Loucy (cell line): ENCODE data around the gene HOXA7.

Experiments used
- H2AFZ ChIP-seq: fragments of 200-600 bp; sonication (generic); 2 replicates; pipeline ENCODE4 v1.6.0; 2016; ENCODE audit warnings: antibody characterized with exemption, mild to moderate bottlenecking, low read length, moderate library complexity
- H3F3A ChIP-seq: fragments of 200-600 bp; 2 replicates; pipeline ENCODE4 v1.6.0; 2016; ENCODE audit warnings: antibody characterized with exemption, low read depth, mild to moderate bottlenecking
- H3K27me3 ChIP-seq: fragments of 200-600 bp; sonication (generic); 2 replicates; pipeline ENCODE4 v1.6.1; 2014; ENCODE audit warnings: low read length, mild to moderate bottlenecking; ENCODE audit not compliant: insufficient read depth, poor library complexity, severe bottlenecking
- H3K36me3 ChIP-seq: fragments of 200-600 bp; sonication (generic); 2 replicates; pipeline ENCODE4 v1.6.1; 2016; ENCODE audit warnings: low read length; ENCODE audit not compliant: insufficient read depth
- H3K4me1 ChIP-seq: fragments of 200-600 bp; sonication (generic); 2 replicates; pipeline ENCODE4 v1.5.1; 2014; ENCODE audit warnings: low read length, mild to moderate bottlenecking; ENCODE audit not compliant: insufficient read depth, poor library complexity, severe bottlenecking
- H3K4me2 ChIP-seq: fragments of 200-600 bp; sonication (generic); 2 replicates; pipeline ENCODE4 v1.6.0; 2014; ENCODE audit warnings: antibody characterized with exemption, low read length, low read depth, mild to moderate bottlenecking; ENCODE audit not compliant: poor library complexity, severe bottlenecking
- H3K4me3 ChIP-seq: fragments of 200-600 bp; sonication (generic); 2 replicates; pipeline ENCODE4 v1.5.1; 2014; ENCODE audit warnings: low read length, mild to moderate bottlenecking, mixed read lengths; ENCODE audit not compliant: poor library complexity, severe bottlenecking
- H3K79me2 ChIP-seq: fragments of 200-600 bp; sonication (generic); 2 replicates; pipeline ENCODE4 v1.6.1; 2014; ENCODE audit warnings: low read length; ENCODE audit not compliant: insufficient read depth
- H3K9ac ChIP-seq: fragments of 200-600 bp; sonication (generic); 2 replicates; pipeline ENCODE4 v1.6.0; 2014; ENCODE audit warnings: mild to moderate bottlenecking, low read depth, low read length, moderate library complexity; ENCODE audit not compliant: poor library complexity, severe bottlenecking
- H3K9me2 ChIP-seq: fragments of 200-600 bp; sonication (generic); replicated peaks from 2 replicates; pipeline ENCODE4 v1.6.1; 2016; ENCODE audit warnings: low read depth, low read length, mixed read lengths
- H3K9me3 ChIP-seq: fragments of 200-600 bp; sonication (generic); 2 replicates; pipeline ENCODE4 v1.6.1; 2014; ENCODE audit warnings: mild to moderate bottlenecking, antibody characterized with exemption, low read length, low read depth; ENCODE audit not compliant: insufficient read depth
- H4K20me1 ChIP-seq: fragments of 200-600 bp; sonication (generic); 2 replicates; pipeline ENCODE4 v1.6.0; 2014; ENCODE audit warnings: antibody characterized with exemption, low read length, mild to moderate bottlenecking; ENCODE audit not compliant: insufficient read depth, poor library complexity, severe bottlenecking
- CTCF ChIP-seq: fragments of 200-600 bp; sonication (generic); conservative IDR thresholded peaks from 2 replicates; pipeline ENCODE4 v1.5.1; 2014; ENCODE audit warnings: mild to moderate bottlenecking, antibody characterized with exemption, low read length
- EZH2phosphoT487 ChIP-seq: fragments of 200-600 bp; IDR thresholded peaks from 2 replicates; pipeline ENCODE4 v1.6.1; 2018; ENCODE audit warnings: antibody characterized with exemption, mild to moderate bottlenecking, moderate library complexity, borderline replicate concordance

The HOXA7 gene

GRCh38 chr7:27199849-27200760 lies 43.6 kb upstream of the HOXA7 start, which contains the start of gene HOXA13:
TSS of gene HOXA13 (minus strand) at chr7:27200091. CDS start at chr7:27200077, 14 bp downstream.
- 0 out of 2 replicates have a peak, but pooled peaks cover 4% of the 10 kb centered on the region for H3F3A ChIP-seq
- H2AFZ ChIP-seq = peak within 1 kb of the TSS; percentile 63
- H3K36me3 ChIP-seq = no peaks in the 10 kb centered on the region; the same call in 1 of the 2 replicates
- no peaks in the 10 kb centered on the region for H3K27me3 ChIP-seq
- H3K9me2 ChIP-seq = no peaks in the 10 kb centered on the region
- H4K20me1 ChIP-seq = peaks cover 40% of the 10 kb centered on the region
- peak within 1 kb of the TSS; percentile 99 for H3K9ac ChIP-seq
- H3K9me3 ChIP-seq = no peaks in the 10 kb centered on the region
- peak within 1 kb of the TSS; percentile 98 for H3K4me2 ChIP-seq
- TF ChIP-seq CTCF = no peak
- no peak for TF ChIP-seq EZH2phosphoT487
- H3K4me3 ChIP-seq = peak within 1 kb of the TSS; percentile 92
- H3K79me2 ChIP-seq = peaks cover 75% of the 10 kb centered on the region
- peaks cover 32% of the 10 kb centered on the region for H3K4me1 ChIP-seq

- Histone ChIP-seq H3K27me3 (no peaks in the 10 kb centered on the region), H3K4me2 (peak overlapping the region; percentile 98), H3K36me3 (peaks cover 4% of the 10 kb centered on the region; the same call in 1 of the 2 replicates), H3K9ac (peak overlapping the region; percentile 99), H3K79me2 (peaks cover 85% of the 10 kb centered on the region), H3K4me1 (peaks cover 39% of the 10 kb centered on the region), H3F3A (0 out of 2 replicates have a peak, but pooled peaks cover 4% of the 10 kb centered on the region), H3K9me2 (no peaks in the 10 kb centered on the region), H2AFZ (no peak overlapping the region), H4K20me1 (peaks cover 48% of the 10 kb centered on the region), H3K9me3 (no peaks in the 10 kb centered on the region), H3K4me3 (peak overlapping the region; percentile 91)
- no peak for TF ChIP-seq EZH2phosphoT487
- TF ChIP-seq CTCF = no peak
These were observed 42.7 kb upstream of the HOXA7 start for GRCh38 chr7:27198871-27199801.

GRCh38 chr7:27198138-27198841 lies 41.8 kb upstream of the HOXA7 start:
- peak overlapping the region; percentile 99 for H3K9ac ChIP-seq
- H3K4me3 ChIP-seq = peak overlapping the region; percentile 91
- H3K27me3 ChIP-seq = peaks cover 6% of the 10 kb centered on the region
- H2AFZ ChIP-seq = no peak overlapping the region
- no peaks in the 10 kb centered on the region for H3K9me3 ChIP-seq
- peaks cover 9% of the 10 kb centered on the region for H3K36me3 ChIP-seq
- no peak for TF ChIP-seq CTCF
- no peak for TF ChIP-seq EZH2phosphoT487
- H3K79me2 ChIP-seq = peaks cover 94% of the 10 kb centered on the region
- H3F3A ChIP-seq = 0 out of 2 replicates have a peak, but pooled peaks cover 4% of the 10 kb centered on the region
- peaks cover 53% of the 10 kb centered on the region for H4K20me1 ChIP-seq
- peak overlapping the region; percentile 98 for H3K4me2 ChIP-seq
- H3K9me2 ChIP-seq = no peaks in the 10 kb centered on the region
- H3K4me1 ChIP-seq = peaks cover 43% of the 10 kb centered on the region
